HG02840 (cell line): ENCODE measurements around the gene ADAM15.

ENCODE experiments used
- ATAC-seq: cut with Tn5 transposase; IDR thresholded peaks from one replicate; pipeline ENCODE4 v1.9.1; 2021; ENCODE audit warnings: mild to moderate bottlenecking, moderate library complexity, moderate number of reproducible peaks; ENCODE audit not compliant: unreplicated experiment, low FRiP score

Gene ADAM15

GRCh38 chr1:155083865-155084721, 33.0 kb downstream of the ADAM15 start:
- peak; percentile 6 for ATAC-seq

- ATAC-seq = peak; percentile 81
These were observed 33.8 kb downstream of the ADAM15 start for GRCh38 chr1:155084722-155085503.

DNA sequence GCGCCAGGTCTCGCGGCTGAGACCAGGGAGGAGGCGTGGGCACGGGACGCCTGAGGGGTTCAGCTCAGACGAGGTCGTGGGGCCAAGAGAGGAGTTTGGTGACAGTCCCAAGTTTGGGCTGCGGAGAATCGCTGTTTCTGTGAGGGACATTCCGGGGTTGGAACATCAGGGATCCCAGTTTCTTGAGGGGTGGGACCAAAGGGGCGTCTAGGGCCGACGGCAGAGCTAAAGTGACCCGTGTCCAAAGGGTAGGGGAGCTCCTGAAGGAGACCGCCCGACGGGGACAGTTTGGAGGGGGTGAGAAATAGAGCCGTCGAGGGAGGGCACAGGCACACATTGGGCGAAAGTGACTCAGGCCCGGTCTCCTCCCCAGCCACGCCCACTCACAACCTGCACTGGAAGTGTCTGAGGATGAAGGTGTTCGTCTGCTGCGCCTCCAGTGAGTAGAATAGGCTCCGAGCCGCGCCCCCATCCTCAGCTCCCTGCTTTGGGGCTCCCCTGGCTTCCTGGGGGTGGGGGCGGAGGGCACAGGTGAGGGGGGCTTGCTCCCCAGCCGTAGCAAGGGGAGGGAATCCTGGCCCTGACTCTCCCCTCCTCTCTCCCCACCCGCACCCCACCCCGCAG, 34.5 kb downstream of the ADAM15 start:
- no peak for ATAC-seq

DNA sequence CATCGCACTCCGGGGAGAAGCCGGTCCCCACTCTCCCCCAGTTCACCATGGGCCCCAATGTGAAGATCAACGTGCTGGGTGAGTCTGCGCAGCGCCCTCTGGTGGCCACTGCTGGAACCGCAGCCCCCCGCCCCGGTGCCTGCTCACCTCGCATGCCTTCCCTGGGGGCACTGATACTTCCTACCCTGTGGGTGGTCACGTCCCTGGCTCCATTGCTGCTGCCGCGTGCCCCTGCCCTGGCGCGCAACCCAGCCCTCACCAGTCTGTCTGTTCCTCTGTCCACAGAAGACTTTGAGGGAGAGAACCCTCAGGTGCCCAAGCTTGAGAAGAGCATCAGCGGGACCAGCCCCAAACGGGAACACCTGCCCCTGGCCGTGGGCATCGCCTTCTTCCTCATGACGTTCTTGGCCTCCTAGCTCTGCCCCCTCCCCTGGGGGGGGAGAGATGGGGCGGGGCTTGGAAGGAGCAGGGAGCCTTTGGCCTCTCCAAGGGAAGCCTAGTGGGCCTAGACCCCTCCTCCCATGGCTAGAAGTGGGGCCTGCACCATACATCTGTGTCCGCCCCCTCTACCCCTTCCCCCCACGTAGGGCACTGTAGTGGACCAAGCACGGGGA, 35.1 kb downstream of the ADAM15 start:
- no peak for ATAC-seq

DNA sequence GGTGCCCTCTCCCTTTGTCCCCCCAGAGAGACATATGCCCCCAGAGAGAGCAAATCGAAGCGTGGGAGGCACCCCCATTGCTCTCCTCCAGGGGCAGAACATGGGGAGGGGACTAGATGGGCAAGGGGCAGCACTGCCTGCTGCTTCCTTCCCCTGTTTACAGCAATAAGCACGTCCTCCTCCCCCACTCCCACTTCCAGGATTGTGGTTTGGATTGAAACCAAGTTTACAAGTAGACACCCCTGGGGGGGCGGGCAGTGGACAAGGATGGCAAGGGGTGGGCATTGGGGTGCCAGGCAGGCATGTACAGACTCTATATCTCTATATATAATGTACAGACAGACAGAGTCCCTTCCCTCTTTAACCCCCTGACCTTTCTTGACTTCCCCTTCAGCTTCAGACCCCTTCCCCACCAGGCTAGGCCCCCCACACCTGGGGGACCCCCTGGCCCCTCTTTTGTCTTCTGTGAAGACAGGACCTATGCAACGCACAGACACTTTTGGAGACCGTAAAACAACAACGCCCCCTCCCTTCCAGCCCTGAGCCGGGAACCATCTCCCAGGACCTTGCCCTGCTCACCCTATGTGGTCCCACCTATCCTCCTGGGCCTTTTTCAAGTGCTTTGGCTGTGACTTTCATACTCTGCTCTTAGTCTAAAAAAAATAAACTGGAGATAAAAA, 35.9 kb downstream of the ADAM15 start:
- no peak for ATAC-seq

- ATAC-seq = no peak
These were observed 40.2 kb downstream of the ADAM15 start for GRCh38 chr1:155091071-155092051.

- ATAC-seq = no peak
These were observed 41.0 kb downstream of the ADAM15 start for GRCh38 chr1:155092131-155092530.

GRCh38 chr1:155092641-155093040, 41.5 kb downstream of the ADAM15 start:
- no peak for ATAC-seq

GRCh38 chr1:155093911-155094621, 43.0 kb downstream of the ADAM15 start:
- no peak for ATAC-seq

- ATAC-seq = no peak
These were observed 43.5 kb downstream of the ADAM15 start for GRCh38 chr1:155094622-155094948.

GRCh38 chr1:155099331-155099730, 48.2 kb downstream of the ADAM15 start:
- no peak for ATAC-seq

DNA sequence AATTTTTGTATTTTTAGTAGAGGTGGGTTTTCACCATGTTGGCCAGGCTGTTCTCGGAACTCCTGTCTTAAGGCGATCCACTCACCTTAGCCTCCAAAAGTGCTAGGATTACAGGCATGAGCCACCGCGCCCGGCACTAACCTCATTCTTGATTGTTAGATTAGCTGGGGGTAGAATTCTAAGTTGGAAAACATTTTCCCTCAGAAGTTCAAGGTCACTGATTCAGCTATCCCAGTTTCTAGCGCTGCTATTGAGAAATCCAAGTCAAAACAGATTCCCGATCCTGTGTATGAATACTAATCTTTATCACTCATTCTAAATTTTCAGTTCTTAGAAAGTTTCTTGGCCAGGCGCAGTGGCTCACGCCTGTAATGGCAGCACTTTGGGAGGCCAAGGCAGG, 52.2 kb downstream of the ADAM15 start:
- ATAC-seq = no peak

DNA sequence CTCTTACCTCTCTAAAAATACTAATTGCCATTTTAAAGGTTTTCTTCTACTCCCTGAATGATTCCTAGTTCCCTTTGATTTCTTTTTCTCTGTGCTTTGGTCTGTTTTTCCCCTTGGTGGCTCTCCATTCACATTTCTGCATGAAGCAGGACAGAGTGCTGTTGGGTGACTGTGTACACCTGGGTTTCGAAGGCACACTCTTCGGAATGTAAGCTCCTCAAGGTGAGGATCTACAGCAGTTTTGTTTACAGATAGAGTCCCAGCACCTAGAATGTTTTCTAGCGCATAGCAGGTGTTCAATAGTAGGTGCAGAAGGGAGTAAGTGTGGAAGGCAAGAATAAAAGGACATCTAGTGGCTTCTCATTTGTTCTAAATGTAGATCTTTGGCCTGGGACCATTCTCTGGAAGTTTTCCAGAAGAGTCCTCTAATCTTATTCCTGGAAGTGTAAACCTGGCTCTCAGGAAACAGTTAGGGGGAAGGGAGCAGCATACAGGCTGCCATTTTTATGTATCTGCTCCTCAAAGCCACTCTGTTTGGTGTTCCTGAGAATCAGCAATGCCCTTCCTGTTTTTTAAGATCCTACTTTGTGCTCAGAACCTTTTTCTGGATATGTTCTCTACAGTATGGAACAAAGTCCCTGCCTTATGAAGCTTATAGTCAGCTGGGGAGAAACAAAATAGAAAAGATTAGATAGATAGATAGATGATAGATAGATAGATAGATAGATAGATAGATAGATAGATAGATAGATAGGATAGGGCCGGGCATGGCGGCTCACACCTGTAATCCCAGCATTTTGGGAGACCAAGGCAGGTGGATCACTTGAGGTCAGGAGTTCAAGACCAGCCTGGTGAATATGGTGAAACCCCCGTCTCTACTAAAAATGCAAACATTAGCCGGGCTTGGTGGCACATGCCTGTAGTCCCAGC, 53.8 kb downstream of the ADAM15 start:
- ATAC-seq = no peak

DNA sequence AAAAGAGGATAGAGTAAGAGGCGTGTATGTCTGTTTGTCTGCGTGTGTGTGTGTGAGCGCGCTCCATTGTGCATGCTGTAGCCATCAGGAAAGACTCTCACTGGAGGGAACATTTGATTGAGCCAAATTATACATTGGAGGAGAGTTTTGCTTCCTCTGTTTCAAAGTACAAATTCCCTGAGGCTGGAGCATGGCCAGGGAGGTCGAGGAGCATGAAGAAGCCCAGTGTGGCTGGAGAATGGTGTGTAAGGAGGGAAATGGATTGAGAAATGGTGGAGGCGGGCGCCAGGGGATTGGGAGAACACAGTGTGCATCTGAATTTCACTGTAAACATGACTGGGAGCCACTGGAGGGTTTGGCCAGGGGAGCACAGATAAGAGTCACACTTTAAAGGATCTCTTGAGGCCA, 54.5 kb downstream of the ADAM15 start:
- no peak for ATAC-seq

- ATAC-seq = no peak
These were observed 55.7 kb downstream of the ADAM15 start for GRCh38 chr1:155106862-155107261.

DNA sequence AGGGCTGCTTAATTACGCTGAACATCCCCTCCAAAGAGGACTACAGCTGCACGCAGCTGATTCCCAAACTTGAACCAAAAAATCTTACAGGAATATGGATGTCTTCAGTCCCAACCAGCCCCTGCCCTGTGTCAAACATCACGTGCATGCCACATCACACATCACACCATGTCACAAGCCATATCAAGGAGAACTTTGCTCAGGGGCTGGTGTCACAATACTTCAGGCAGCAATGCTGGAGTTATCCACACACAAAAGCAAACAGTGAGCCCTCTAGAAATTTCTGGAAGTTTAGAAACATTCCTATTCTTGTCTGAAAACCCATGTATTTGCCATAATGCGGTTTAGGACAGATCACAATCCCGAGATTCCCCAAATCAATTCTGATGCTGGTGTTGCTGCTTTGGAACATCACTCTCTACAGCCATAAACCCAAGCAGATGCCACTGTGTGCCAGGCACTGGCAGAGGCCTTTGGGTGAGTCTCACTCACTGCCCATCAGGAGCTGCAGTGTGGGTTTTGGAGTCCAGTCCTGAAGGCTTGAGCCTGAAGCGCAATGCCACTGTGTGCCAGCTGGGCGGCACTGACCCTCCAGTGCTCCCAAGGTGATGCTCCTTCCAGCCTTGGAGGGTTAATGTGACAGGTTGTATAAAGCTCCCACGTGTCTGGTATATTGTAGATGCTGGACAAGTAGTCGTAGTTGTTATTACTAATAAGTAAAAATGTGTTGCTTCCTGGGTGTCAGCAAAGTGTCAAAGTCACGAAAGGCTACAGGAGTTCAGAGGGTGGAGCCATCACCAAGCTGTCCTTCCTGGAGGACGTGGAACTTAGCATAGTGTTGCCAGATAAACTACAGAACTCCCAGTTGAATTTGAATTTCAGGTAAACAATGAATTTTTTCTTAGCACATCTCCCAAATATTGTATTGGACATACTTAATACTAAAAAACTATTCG, 56.5 kb downstream of the ADAM15 start:
- ATAC-seq = no peak
